HCT116 (cell line): ENCODE data around the gene ZNF451.

ENCODE experiments used
- POLR2A ChIP-seq: IDR thresholded peaks from 2 replicates; pipeline ENCODE4 v1.7.0; 2011; ENCODE audit warnings: borderline replicate concordance; ENCODE audit not compliant: insufficient read depth, insufficient read length; ENCODE audit errors: extremely low read depth
- YY1 ChIP-seq: IDR thresholded peaks from 2 replicates; pipeline ENCODE4 v1.6.1; 2011; ENCODE audit warnings: low read length, low read depth, moderate library complexity, mild to moderate bottlenecking; ENCODE audit not compliant: insufficient replicate concordance; ENCODE audit errors: extremely low read depth
- TF ChIP-seq, protein P1 (sequence below), 3 experiments: fragments of 200-600 bp in 1 of 3; sonication (generic) in 1 of 3; IDR thresholded peaks in 2 of 3; conservative IDR thresholded peaks in 1 of 3; 2 replicates each; pipeline ENCODE4 v1.5.1; 2012 to 2017; ENCODE audit warnings: low read depth in 2 of 3, low read length in 2 of 3, antibody characterized with exemption in 1 of 3, borderline replicate concordance in 1 of 3, control low read depth in 1 of 3, mild to moderate bottlenecking in 1 of 3, mixed read lengths in 1 of 3, mixed run types in 1 of 3, moderate library complexity in 1 of 3; ENCODE audit not compliant: insufficient read depth in 1 of 3

DNA sequence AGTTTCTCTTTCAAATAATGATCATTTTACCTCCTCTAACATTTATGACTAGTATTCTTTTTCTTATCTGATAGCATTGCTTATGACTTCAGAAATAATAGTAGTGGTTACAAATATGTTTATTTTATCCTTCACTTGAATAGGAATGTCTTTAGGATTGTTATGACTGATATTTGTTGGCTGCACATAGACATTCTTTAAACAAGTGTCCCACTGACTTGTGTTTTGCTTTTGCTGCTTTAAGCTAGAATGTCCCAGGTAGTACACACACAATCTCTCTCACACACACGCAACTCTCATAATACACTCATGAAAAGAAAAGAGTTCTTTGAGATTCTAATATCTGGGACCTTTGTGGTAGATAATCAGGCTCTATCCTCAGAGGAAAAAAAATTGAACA lies 21.9 kb upstream of the ZNF451 start:
- TF ChIP-seq, protein P1, sequence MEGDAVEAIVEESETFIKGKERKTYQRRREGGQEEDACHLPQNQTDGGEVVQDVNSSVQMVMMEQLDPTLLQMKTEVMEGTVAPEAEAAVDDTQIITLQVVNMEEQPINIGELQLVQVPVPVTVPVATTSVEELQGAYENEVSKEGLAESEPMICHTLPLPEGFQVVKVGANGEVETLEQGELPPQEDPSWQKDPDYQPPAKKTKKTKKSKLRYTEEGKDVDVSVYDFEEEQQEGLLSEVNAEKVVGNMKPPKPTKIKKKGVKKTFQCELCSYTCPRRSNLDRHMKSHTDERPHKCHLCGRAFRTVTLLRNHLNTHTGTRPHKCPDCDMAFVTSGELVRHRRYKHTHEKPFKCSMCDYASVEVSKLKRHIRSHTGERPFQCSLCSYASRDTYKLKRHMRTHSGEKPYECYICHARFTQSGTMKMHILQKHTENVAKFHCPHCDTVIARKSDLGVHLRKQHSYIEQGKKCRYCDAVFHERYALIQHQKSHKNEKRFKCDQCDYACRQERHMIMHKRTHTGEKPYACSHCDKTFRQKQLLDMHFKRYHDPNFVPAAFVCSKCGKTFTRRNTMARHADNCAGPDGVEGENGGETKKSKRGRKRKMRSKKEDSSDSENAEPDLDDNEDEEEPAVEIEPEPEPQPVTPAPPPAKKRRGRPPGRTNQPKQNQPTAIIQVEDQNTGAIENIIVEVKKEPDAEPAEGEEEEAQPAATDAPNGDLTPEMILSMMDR (IDR thresholded peaks at IDR 0.05 in 2 of 3, conservative IDR thresholded peaks at IDR 0.05 in 1 of 3; ENCODE audit: borderline replicate concordance in 1 of 3, insufficient read depth in 1 of 3, low read depth in 2 of 3, low read length in 2 of 3) = no peak
- TF ChIP-seq POLR2A (no peak), YY1 (no peak)
